Measurements from ENCODE around the gene HDAC7.

Gene HDAC7

GRCh38 chr12:47819896-47820630 lies at the start of gene HDAC7:
Gene HDAC7, minus strand, starts transcription at chr12:47819903. Its CDS starts 118 bp downstream, at chr12:47819785.
- DNase-seq: peak; percentile 84

- no peak for DNase-seq
Observed at GRCh38 chr12:47868552-47869031, 48.9 kb upstream of the HDAC7 start.

GRCh38 chr12:47868041-47868440 lies 48.3 kb upstream of the HDAC7 start:
- no peak for DNase-seq

GRCh38 chr12:47867495-47867941 lies 47.8 kb upstream of the HDAC7 start:
- DNase-seq: peak; percentile 28

- no peak for DNase-seq
Observed at GRCh38 chr12:47864646-47865235, 45.0 kb upstream of the HDAC7 start.

- DNase-seq: no peak
Observed at GRCh38 chr12:47863985-47864384, 44.3 kb upstream of the HDAC7 start.

GRCh38 chr12:47863467-47863866 lies 43.8 kb upstream of the HDAC7 start:
- DNase-seq: no peak

DNA sequence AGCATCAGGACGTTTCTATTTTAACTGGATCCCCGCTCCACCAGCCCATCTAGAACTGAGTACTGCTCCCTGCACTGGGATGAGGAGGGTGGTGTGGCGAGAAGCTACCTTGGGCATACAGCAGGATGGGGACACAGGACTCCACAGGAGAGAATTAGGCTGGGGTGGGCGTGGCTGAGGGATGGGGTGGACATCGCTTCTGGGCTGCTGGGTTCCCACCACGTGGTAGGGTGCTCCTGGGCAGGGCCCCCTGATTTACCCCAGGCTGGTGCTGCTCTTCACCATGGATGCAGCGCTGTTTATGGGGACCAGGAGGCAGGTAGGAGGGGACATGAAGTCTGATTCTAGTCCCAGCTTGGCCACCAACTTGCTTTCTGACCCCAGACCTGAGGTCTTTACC lies 43.2 kb upstream of the HDAC7 start:
- DNase-seq: no peak

- DNase-seq: no peak
Observed at GRCh38 chr12:47862167-47862750, 42.6 kb upstream of the HDAC7 start.

DNA sequence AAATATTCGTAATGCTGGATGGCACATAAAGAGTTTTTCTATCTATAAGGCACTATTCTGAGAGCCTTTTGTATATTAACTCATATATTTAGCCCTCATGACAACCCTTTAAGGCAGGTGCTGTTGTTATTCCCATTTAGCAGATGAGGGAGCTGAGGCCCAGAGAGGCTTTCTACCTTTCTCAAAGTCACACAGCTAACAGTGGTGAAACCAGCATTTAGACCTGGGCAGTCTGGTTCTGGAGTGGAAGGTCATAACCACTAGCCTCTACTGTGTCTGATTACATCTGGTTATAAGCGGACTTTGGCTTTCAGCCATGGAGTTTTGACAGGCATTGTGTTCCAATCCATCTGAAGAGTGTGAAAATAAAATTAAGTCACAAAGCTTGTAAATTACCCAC lies 41.2 kb upstream of the HDAC7 start:
- no peak for DNase-seq

GRCh38 chr12:47860279-47860841 lies 40.7 kb upstream of the HDAC7 start:
- no peak for DNase-seq

DNA sequence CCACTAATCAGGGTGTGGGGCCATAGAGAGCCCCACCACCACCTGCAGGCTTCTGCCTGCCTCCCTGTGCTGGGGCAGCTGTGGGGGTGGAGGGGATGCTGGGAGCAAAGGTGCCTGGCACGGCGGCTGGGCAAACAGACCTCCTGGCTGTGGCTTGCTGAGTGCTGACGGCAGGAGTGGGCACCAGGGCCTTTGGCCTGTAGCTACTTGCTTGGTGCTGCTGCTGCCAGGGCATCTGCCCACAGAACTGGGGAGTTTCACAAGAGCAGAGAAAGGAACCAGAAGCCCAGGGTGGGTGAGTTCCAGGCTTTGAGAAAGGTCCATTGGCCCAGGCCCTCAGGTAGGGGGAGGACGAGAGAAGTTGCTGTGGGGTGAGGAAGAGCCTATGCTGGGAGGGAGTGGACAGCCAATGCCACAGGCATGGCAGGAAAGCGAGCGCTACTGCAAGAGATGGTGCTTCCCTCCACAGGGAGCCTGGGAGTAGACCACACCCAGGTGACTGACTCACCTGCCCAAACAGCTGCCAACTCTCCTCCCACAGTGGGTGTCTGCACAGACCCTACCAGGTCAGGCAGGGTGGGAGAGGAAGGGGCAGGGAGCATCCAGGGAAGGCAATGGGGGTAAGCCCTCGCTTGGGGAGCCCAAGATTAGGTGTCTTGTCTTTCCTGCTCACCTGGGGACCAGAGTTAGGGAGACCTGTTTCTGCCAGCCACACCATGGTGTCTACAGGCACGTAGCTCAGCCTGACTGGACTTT lies 39.0 kb upstream of the HDAC7 start:
- no peak for DNase-seq

DNA sequence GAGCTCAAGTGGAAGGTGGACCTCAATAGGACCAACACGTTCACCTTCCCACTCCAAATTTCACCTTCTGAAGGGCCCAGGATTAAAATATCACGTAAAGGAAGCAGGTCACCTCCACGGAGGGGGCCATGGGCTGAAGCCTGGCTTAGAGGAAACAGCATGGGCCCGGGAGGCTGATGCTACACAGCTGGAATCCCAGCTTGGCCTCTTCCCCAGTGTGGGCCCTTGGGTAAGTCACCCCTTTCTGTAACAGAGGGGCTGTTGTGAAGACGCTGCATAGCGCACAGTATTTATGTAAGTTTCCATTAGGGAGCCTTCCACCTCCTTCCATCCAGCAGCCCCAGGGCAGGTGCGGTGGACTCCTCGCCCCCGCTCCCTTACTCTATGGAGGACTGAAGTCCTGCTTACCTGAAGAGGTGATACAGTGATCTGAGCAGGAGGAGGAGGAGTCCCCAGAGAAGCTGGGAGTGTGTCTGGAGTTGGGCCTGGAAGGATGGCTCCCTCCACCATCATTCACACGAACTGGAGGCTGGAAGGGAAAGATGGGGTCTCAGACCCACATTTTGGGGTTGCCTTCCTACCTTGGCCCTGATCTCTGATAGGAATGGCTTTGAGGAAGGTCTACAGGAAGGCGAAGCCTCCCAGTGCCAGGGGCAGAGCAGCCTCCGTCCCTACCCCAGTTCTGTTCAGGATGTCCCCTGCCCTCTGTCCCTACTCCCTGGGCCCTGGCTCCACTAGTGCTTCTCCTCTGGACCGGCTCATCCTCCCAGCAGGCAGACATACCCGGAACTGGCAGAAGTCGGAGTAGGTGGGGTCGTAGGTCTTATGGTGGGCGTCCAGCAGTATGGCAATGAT lies 37.2 kb upstream of the HDAC7 start:
- no peak for DNase-seq

GRCh38 chr12:47856094-47856493 lies 36.4 kb upstream of the HDAC7 start:
- no peak for DNase-seq

GRCh38 chr12:47855502-47855901 lies 35.8 kb upstream of the HDAC7 start:
- no peak for DNase-seq

- no peak for DNase-seq
Observed at GRCh38 chr12:47854531-47854930, 34.8 kb upstream of the HDAC7 start.

- no peak for DNase-seq
Observed at GRCh38 chr12:47852096-47852571, 32.4 kb upstream of the HDAC7 start.

DNA sequence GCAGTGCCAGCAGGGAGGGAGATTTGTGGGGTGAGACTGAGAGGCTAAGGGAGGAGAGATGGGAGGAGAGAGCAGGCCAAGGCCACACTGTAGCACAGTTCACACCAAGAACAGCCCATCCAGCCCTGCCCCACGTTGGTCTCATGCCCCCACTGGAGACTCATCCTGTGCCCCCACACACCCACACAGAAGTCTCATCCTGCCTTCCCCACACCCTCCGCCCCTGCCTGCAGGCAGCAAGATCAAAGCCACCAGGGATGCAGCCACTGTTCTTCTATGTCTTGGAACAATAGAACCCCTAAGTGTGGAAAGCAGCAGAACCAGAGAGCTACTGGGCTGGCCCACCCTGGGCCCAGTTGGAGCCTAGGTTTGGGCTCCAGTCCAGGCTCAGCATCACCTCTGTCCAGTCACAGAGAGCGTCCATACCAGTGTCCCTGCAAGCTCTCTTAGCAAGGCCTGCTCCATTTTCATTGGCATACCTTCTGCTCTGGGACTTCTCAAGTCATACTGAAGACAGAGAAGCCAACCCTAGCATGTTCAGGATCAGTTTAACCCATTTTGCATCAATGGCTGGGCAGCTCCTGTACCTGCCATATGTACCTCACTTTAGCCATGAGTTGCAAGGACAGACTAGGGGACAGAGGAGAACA lies 31.7 kb upstream of the HDAC7 start:
- DNase-seq: no peak

DNA sequence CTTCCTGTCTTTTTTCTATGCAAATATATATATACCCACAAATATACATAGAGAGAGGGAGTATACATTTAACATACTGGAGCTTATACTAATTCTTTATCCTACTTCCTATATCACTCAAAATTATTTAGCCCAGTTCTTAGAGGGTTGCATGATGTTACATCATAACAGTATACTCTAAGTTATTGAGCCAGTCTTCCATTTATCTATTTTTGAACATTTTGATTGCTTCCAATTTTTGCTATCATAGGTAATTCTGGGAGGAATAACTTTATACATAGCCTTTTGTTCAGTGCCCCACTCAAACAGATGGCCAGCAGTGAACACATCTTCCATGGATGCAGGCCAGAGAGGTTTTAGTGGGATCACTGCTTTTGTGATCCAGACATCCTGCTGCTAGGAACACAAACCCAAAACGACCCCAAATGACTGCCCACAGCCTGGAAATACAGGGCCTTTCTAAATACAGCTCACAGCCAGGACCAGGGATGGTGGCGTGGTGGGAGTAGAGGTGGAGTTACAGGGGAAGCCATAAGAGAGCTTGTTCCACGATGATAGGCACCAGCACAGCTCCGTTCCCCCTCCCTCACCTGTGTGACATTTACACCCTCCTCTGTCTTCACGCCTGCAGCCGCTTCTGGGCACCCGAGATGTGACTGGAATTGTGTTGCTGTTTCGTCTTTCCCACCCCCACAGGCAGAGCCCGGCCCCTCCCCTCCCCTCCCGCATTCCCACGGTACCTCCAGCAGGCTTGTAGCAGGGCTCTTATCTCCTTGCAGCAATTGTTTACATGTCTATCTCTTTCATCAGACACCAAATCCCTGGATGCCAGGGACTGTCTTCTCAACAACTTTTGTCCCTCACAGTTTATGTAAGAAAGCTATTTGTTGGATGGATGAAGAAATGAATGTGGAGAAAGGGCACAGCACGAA lies 30.7 kb upstream of the HDAC7 start:
- DNase-seq: no peak

DNA sequence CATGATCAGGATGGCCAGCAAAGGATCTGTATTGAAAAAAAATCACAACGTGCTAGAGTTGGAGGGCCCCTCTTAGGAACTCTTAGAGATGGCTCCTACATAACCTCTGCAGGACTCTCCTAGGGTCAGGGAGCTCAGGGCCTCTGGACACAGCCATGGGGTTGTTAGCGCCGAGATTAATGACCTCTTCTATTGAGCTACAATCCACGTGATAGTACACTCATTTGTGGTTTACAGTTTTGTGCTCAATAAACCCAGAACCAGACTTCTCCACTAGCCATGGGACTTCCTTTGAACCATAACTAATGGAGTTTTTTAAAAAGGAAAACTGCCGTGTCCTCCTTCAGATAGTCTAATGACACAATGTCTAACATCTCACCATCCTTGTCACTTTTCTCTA lies 29.6 kb upstream of the HDAC7 start:
- no peak for DNase-seq

Data from CD4-positive, alpha-beta T cell treated with Interleukin-4 for 4 hours (primary cell).